HCT116 (cell line): ENCODE measurements around the gene SLC4A4. TPM values are rescaled to one million over a fixed set of nuclear protein-coding genes. Genes with fewer than 3 reads are reported as not detected.

Experiments
- ATAC-seq: fragments of 200-7000 bp; cut with Tn5 transposase; 2 replicates; pipeline ENCODE4 v1.9.1; 2020; ENCODE audit warnings: mild to moderate bottlenecking, moderate library complexity
- BruUV-seq: library from RNA; stranded (reverse); fragments of 400-500 nt; replicated peaks from 2 replicates; lab custom pipeline; 2021; lab: Mats Ljungman, UMichigan
- CTCF ChIA-PET: fragments of 300-600 bp; sonication (Branson Sonifier 250); formaldehyde crosslinking; loops from one replicate; lab custom pipeline; 2021; ENCODE audit warnings: antibody characterized with exemption; lab: Charles Lee
- POLR2A ChIA-PET: fragments of 300-600, 350-600 bp; sonication (Branson Sonifier 250); formaldehyde crosslinking; loops from one replicate; lab custom pipeline; 2021; ENCODE audit warnings: antibody characterized with exemption; lab: Charles Lee
- RAD21 ChIA-PET, 2 experiments: fragments of 300-600 bp; sonication (Branson Sonifier 250); formaldehyde crosslinking; loops; one replicate each; lab custom pipeline; 2023; ENCODE audit warnings: low total read pairs in 2 of 2; ENCODE audit not compliant: uncharacterized antibody in 2 of 2, unreplicated experiment in 2 of 2, low non-redundant PET in 1 of 2; lab: Charles Lee
- DNase-seq: peaks from one replicate; pipeline ENCODE4 v3.0.0-alpha.2; 2010; ENCODE audit warnings: low read depth, low spot score
- H2AFZ ChIP-seq: fragments of 200-600 bp; shearing (Covaris generic), sonication (generic); 2 replicates; pipeline ENCODE4 v1.6.1; 2017; ENCODE audit warnings: low read depth, mixed run types, mixed read lengths, antibody characterized with exemption, low read length; ENCODE audit not compliant: poor library complexity, severe bottlenecking
- H3K27ac ChIP-seq: 2 replicates; pipeline ENCODE4 v1.5.1; 2012; ENCODE audit warnings: low read depth, low read length
- H3K27me3 ChIP-seq: fragments of 200-600 bp; sonication (generic); 2 replicates; pipeline ENCODE4 v1.6.1; 2016; ENCODE audit warnings: mixed run types, low read length, mixed read lengths; ENCODE audit not compliant: insufficient read depth
- H3K36me3 ChIP-seq, 2 experiments: fragments of 200-500 bp in 1 of 2; fragments of 200-600 bp in 1 of 2; sonication (Bioruptor generic) in 1 of 2; sonication (generic) in 1 of 2; 2 replicates each; pipeline versions ENCODE4 v1.5.1 to v1.6.1; 2014 to 2016; ENCODE audit warnings: low read length in 2 of 2, inconsistent platforms in 1 of 2, mixed read lengths in 1 of 2, mixed run types in 1 of 2; ENCODE audit not compliant: insufficient read depth in 2 of 2, control insufficient read depth in 1 of 2
- H3K4me1 ChIP-seq, 2 experiments: fragments of 200-600 bp in 1 of 2; sonication (generic) in 1 of 2; 2 replicates each; pipeline versions ENCODE4 v1.5.1 to v1.6.1; 2012 to 2017; ENCODE audit warnings: low read length in 2 of 2, inconsistent platforms in 1 of 2, mild to moderate bottlenecking in 1 of 2, mixed read lengths in 1 of 2, mixed run types in 1 of 2, moderate library complexity in 1 of 2; ENCODE audit not compliant: insufficient read depth in 2 of 2, control insufficient read depth in 1 of 2
- H3K4me2 ChIP-seq: fragments of 200-600 bp; sonication (generic); 2 replicates; pipeline ENCODE4 v1.6.1; 2017; ENCODE audit warnings: mixed run types, low read length, mixed read lengths
- H3K4me3 ChIP-seq, 2 experiments: fragments of 200-600 bp in 1 of 2; sonication (generic) in 1 of 2; replicated peaks in 1 of 2; 2 replicates each; pipeline ENCODE4 v1.5.1; 2011 to 2016; ENCODE audit warnings: low read length in 2 of 2, control low read depth in 1 of 2, low read depth in 1 of 2, mild to moderate bottlenecking in 1 of 2, mixed read lengths in 1 of 2, mixed run types in 1 of 2
- H3K79me2 ChIP-seq: fragments of 200-600 bp; sonication (generic); 2 replicates; pipeline ENCODE4 v1.6.1; 2017; ENCODE audit warnings: mild to moderate bottlenecking, mixed run types, low read length, moderate library complexity, mixed read lengths; ENCODE audit not compliant: insufficient read depth
- H3K9ac ChIP-seq: fragments of 200-600 bp; sonication (generic); 2 replicates; pipeline ENCODE4 v1.6.1; 2016; ENCODE audit warnings: low read length, mixed read lengths
- H3K9me2 ChIP-seq: fragments of 200-600 bp; sonication (generic), shearing (Covaris generic); 2 replicates; pipeline ENCODE4 v1.6.1; 2017; ENCODE audit warnings: mixed run types, mild to moderate bottlenecking, moderate library complexity; ENCODE audit not compliant: insufficient read depth
- H3K9me3 ChIP-seq, 2 experiments: fragments of 200-500 bp in 1 of 2; fragments of 200-600 bp in 1 of 2; sonication (Bioruptor generic) in 1 of 2; sonication (generic) in 1 of 2; 2 replicates each; pipeline ENCODE4 v1.6.1; 2014 to 2017; ENCODE audit warnings: low read length in 2 of 2, mixed read lengths in 2 of 2, inconsistent platforms in 1 of 2, low read depth in 1 of 2, mild to moderate bottlenecking in 1 of 2, mixed run types in 1 of 2, moderate library complexity in 1 of 2; ENCODE audit not compliant: control insufficient read depth in 1 of 2, insufficient read depth in 1 of 2
- H4K20me1 ChIP-seq: fragments of 200-600 bp; sonication (generic), shearing (Covaris generic); 2 replicates; pipeline ENCODE4 v1.6.1; 2017; ENCODE audit warnings: mixed run types, mild to moderate bottlenecking, moderate library complexity; ENCODE audit not compliant: insufficient read depth
- CEBPB ChIP-seq: IDR thresholded peaks from 2 replicates; pipeline ENCODE4 v1.6.1; 2012; ENCODE audit warnings: low read depth
- POLR2A ChIP-seq: IDR thresholded peaks from 2 replicates; pipeline ENCODE4 v1.7.0; 2011; ENCODE audit warnings: borderline replicate concordance; ENCODE audit not compliant: insufficient read depth, insufficient read length; ENCODE audit errors: extremely low read depth
- POLR2AphosphoS5 ChIP-seq: IDR thresholded peaks from 2 replicates; pipeline ENCODE4 v1.6.1; 2011; ENCODE audit warnings: mild to moderate bottlenecking, low read depth, low read length, moderate library complexity
- RAD21 ChIP-seq: IDR thresholded peaks from 2 replicates; pipeline ENCODE4 v1.6.1; 2012; ENCODE audit warnings: low read depth, mild to moderate bottlenecking
- TCF7L2 ChIP-seq: IDR thresholded peaks from 2 replicates; pipeline ENCODE4 v1.7.0; 2011; ENCODE audit warnings: borderline replicate concordance, inconsistent platforms; ENCODE audit not compliant: insufficient read depth, insufficient read length; ENCODE audit errors: extremely low read depth
- YY1 ChIP-seq: IDR thresholded peaks from 2 replicates; pipeline ENCODE4 v1.6.1; 2011; ENCODE audit warnings: low read length, low read depth, moderate library complexity, mild to moderate bottlenecking; ENCODE audit not compliant: insufficient replicate concordance; ENCODE audit errors: extremely low read depth
- ZFX ChIP-seq: fragments of 450-650 bp; IDR thresholded peaks from 2 replicates; pipeline ENCODE4 v1.6.1; 2017
- intact Hi-C: fragments of 100-400 bp; cut with micrococcal nuclease; formaldehyde crosslinking; loops from 2 replicates; pipeline ENCODE4 v1.10.0; 2022
- total RNA-seq: library from RNA; stranded (reverse); gene quantifications from one replicate; pipeline ENCODE4 v1.2.1, GENCODE V29; 2021; ENCODE audit not compliant: unreplicated experiment
- TF ChIP-seq, protein P1 (sequence below): IDR thresholded peaks from 2 replicates; pipeline ENCODE4 v1.6.1; 2012
- TF ChIP-seq, protein P2 (sequence below): IDR thresholded peaks from 2 replicates; pipeline ENCODE4 v1.6.1; 2011; ENCODE audit warnings: mild to moderate bottlenecking, low read length, moderate library complexity; ENCODE audit not compliant: insufficient replicate concordance; ENCODE audit errors: extremely low read depth

SLC4A4 gene
- total RNA-seq, 1 experiment from 2014 or later, result 0.30 TPM

DNA sequence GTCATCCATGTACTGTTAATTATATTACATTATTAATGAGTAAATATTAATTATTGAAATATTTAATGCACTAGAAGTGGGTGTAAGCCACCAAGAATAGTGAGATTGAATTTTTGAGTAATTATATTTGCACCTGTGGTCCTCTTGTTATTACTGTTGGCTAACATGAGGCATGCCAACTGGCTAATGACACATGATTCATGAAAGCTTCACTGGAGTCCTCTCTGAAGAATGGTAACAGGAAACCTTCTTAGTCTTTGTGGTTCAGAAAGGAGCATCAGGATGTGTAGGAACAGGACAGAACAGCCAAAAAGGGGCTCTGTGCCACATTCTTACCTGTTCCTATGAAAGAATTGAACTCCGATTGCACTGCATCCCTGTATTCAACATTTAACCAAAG is 65.2 kb downstream of the SLC4A4 start:
- no peak for TF ChIP-seq TCF7L2
- TF ChIP-seq RAD21, result no peak
- TF ChIP-seq, protein P1, sequence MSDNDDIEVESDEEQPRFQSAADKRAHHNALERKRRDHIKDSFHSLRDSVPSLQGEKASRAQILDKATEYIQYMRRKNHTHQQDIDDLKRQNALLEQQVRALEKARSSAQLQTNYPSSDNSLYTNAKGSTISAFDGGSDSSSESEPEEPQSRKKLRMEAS, result no peak
- TF ChIP-seq POLR2AphosphoS5, result no peak
- TF ChIP-seq, protein P2, sequence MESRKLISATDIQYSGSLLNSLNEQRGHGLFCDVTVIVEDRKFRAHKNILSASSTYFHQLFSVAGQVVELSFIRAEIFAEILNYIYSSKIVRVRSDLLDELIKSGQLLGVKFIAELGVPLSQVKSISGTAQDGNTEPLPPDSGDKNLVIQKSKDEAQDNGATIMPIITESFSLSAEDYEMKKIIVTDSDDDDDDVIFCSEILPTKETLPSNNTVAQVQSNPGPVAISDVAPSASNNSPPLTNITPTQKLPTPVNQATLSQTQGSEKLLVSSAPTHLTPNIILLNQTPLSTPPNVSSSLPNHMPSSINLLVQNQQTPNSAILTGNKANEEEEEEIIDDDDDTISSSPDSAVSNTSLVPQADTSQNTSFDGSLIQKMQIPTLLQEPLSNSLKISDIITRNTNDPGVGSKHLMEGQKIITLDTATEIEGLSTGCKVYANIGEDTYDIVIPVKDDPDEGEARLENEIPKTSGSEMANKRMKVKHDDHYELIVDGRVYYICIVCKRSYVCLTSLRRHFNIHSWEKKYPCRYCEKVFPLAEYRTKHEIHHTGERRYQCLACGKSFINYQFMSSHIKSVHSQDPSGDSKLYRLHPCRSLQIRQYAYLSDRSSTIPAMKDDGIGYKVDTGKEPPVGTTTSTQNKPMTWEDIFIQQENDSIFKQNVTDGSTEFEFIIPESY, result no peak
- TF ChIP-seq CEBPB, result no peak
- no peak for TF ChIP-seq ZFX
- no peak for TF ChIP-seq YY1
- no peak for TF ChIP-seq POLR2A
- TF ChIP-seq, all 23 proteins: peak for 0
- H3K9me2 ChIP-seq, result no peaks in the 10 kb centered on the region
- H3K27ac ChIP-seq, result no peak overlapping the region
- peaks cover 0 to 4% of the 10 kb centered on the region in 2 experiments; a peak in 1 of 4 replicates for H3K9me3 ChIP-seq
- H3K4me1 ChIP-seq, result no peaks in the 10 kb centered on the region
- no peaks in the 10 kb centered on the region for H4K20me1 ChIP-seq
- POLR2A ChIA-PET, result no interaction called here
- H3K36me3 ChIP-seq, result no peaks in the 10 kb centered on the region
- no peaks in the 10 kb centered on the region for H3K79me2 ChIP-seq
- no peak for DNase-seq
- intact Hi-C loops, result no loop called here
- no peak overlapping the region for H2AFZ ChIP-seq
- H3K4me2 ChIP-seq, result no peak overlapping the region
- H3K9ac ChIP-seq, result no peak overlapping the region
- CTCF ChIA-PET, result no interaction called here
- H3K27me3 ChIP-seq, result no peaks in the 10 kb centered on the region
- RAD21 ChIA-PET, result no interaction called here
- no peak overlapping the region for H3K4me3 ChIP-seq
- no TSS peak for BruUV-seq
- no peak for ATAC-seq
